Measurements from ENCODE around the gene RGS10.

Gene RGS10

DNA sequence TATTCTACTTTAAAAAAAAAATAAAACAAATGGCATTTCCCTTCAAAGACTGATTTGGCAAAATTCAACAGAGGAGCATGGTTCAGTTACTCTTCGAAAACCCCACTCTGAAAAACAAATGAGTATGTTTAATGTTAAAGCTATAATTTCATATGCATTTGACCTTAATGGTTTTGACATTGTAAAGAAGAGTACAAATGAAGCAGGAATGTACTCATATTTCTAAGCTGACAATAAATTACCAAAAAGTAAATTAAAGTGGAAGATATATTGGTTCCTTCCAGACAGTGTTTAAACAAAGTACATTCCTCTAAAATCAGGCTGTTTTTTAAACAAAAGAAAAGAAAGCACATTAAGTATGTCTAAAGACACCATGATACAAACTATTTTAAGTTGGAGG, 16.4 kb downstream of the RGS10 start:
- Histone ChIP-seq H3K27ac (ENCODE audit: extremely low read depth, low read depth, low read length) (no peak overlapping the region), H3K4me3 (ENCODE audit: low read depth, low read length) (no peak overlapping the region), H3K9me3 (ENCODE audit: control insufficient read depth, insufficient read depth, low read depth, low read length) (no peaks in the 10 kb centered on the region), H3K36me3 (ENCODE audit: control insufficient read depth in 2 of 2, insufficient read depth in 1 of 2, low read length in 2 of 2) (peaks cover 0 to 21% of the 10 kb centered on the region in 2 experiments; a peak in 2 of 3 replicates), H3K4me1 (ENCODE audit: control insufficient read depth, insufficient read depth, low read length) (peaks cover 1% of the 10 kb centered on the region; the same call in 1 of the 2 replicates)
- POLR2A ChIA-PET, result interaction anchor here (2.3 kb wide), 1 partner anchor 17 kb away, joined by 7 read pairs; the partner anchor contains the start of gene RGS10
- TF ChIP-seq ZNF302 (tag by site-specific recombination; IDR thresholded peaks at IDR 0.05; ENCODE audit: low read depth) (no peak), ZNF433 (tag by site-specific recombination; IDR thresholded peaks at IDR 0.05; ENCODE audit: low read depth) (no peak), ZNF654 (tag by site-specific recombination; IDR thresholded peaks at IDR 0.05; ENCODE audit: low read depth) (no peak), ZNF214 (tag by site-specific recombination; IDR thresholded peaks at IDR 0.05; ENCODE audit: borderline replicate concordance) (no peak), SALL2 (tag by site-specific recombination; IDR thresholded peaks at IDR 0.05; ENCODE audit: borderline replicate concordance) (no peak), ZNF248 (tag by site-specific recombination; IDR thresholded peaks at IDR 0.05) (no peak), ZNF660 (tag by site-specific recombination; IDR thresholded peaks at IDR 0.05) (no peak), ZNF354C (tag by site-specific recombination; IDR thresholded peaks at IDR 0.05; ENCODE audit: borderline replicate concordance, low read depth) (no peak), FEZF1 (tag by site-specific recombination; IDR thresholded peaks at IDR 0.05) (no peak)
- TF ChIP-seq, protein P1, sequence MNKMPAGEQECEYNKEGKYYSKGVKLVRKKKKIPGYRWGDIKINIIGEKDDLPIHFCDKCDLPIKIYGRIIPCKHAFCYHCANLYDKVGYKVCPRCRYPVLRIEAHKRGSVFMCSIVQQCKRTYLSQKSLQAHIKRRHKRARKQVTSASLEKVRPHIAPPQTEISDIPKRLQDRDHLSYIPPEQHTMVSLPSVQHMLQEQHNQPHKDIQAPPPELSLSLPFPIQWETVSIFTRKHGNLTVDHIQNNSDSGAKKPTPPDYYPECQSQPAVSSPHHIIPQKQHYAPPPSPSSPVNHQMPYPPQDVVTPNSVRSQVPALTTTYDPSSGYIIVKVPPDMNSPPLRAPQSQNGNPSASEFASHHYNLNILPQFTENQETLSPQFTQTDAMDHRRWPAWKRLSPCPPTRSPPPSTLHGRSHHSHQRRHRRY (tag by site-specific recombination; IDR thresholded peaks at IDR 0.05), result no peak
- TF ChIP-seq, protein P2, sequence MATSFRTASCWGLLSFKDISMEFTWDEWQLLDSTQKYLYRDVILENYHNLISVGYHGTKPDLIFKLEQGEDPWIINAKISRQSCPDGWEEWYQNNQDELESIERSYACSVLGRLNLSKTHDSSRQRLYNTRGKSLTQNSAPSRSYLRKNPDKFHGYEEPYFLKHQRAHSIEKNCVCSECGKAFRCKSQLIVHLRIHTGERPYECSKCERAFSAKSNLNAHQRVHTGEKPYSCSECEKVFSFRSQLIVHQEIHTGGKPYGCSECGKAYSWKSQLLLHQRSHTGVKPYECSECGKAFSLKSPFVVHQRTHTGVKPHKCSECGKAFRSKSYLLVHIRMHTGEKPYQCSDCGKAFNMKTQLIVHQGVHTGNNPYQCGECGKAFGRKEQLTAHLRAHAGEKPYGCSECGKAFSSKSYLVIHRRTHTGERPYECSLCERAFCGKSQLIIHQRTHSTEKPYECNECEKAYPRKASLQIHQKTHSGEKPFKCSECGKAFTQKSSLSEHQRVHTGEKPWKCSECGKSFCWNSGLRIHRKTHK (tag by site-specific recombination; IDR thresholded peaks at IDR 0.05), result no peak
- TF ChIP-seq, protein P3, sequence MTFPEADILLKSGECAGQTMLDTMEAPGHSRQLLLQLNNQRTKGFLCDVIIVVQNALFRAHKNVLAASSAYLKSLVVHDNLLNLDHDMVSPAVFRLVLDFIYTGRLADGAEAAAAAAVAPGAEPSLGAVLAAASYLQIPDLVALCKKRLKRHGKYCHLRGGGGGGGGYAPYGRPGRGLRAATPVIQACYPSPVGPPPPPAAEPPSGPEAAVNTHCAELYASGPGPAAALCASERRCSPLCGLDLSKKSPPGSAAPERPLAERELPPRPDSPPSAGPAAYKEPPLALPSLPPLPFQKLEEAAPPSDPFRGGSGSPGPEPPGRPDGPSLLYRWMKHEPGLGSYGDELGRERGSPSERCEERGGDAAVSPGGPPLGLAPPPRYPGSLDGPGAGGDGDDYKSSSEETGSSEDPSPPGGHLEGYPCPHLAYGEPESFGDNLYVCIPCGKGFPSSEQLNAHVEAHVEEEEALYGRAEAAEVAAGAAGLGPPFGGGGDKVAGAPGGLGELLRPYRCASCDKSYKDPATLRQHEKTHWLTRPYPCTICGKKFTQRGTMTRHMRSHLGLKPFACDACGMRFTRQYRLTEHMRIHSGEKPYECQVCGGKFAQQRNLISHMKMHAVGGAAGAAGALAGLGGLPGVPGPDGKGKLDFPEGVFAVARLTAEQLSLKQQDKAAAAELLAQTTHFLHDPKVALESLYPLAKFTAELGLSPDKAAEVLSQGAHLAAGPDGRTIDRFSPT (tag by site-specific recombination; IDR thresholded peaks at IDR 0.05), result no peak
- TF ChIP-seq, protein P4, sequence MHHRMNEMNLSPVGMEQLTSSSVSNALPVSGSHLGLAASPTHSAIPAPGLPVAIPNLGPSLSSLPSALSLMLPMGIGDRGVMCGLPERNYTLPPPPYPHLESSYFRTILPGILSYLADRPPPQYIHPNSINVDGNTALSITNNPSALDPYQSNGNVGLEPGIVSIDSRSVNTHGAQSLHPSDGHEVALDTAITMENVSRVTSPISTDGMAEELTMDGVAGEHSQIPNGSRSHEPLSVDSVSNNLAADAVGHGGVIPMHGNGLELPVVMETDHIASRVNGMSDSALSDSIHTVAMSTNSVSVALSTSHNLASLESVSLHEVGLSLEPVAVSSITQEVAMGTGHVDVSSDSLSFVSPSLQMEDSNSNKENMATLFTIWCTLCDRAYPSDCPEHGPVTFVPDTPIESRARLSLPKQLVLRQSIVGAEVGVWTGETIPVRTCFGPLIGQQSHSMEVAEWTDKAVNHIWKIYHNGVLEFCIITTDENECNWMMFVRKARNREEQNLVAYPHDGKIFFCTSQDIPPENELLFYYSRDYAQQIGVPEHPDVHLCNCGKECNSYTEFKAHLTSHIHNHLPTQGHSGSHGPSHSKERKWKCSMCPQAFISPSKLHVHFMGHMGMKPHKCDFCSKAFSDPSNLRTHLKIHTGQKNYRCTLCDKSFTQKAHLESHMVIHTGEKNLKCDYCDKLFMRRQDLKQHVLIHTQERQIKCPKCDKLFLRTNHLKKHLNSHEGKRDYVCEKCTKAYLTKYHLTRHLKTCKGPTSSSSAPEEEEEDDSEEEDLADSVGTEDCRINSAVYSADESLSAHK (tag by site-specific recombination; IDR thresholded peaks at IDR 0.05), result no peak
- TF ChIP-seq, protein P5, sequence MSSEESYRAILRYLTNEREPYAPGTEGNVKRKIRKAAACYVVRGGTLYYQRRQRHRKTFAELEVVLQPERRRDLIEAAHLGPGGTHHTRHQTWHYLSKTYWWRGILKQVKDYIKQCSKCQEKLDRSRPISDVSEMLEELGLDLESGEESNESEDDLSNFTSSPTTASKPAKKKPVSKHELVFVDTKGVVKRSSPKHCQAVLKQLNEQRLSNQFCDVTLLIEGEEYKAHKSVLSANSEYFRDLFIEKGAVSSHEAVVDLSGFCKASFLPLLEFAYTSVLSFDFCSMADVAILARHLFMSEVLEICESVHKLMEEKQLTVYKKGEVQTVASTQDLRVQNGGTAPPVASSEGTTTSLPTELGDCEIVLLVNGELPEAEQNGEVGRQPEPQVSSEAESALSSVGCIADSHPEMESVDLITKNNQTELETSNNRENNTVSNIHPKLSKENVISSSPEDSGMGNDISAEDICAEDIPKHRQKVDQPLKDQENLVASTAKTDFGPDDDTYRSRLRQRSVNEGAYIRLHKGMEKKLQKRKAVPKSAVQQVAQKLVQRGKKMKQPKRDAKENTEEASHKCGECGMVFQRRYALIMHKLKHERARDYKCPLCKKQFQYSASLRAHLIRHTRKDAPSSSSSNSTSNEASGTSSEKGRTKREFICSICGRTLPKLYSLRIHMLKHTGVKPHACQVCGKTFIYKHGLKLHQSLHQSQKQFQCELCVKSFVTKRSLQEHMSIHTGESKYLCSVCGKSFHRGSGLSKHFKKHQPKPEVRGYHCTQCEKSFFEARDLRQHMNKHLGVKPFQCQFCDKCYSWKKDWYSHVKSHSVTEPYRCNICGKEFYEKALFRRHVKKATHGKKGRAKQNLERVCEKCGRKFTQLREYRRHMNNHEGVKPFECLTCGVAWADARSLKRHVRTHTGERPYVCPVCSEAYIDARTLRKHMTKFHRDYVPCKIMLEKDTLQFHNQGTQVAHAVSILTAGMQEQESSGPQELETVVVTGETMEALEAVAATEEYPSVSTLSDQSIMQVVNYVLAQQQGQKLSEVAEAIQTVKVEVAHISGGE (tag by site-specific recombination; conservative IDR thresholded peaks at IDR 0.05; ENCODE audit: low read depth), result no peak
- CTCF ChIA-PET, result interaction anchor here (0.7 to 1.3 kb wide), 3 partner anchors 11 to 31 kb away, joined by 3 to 4 read pairs (median 3); partner anchors contain the start of gene RGS10

Data from HEK293 (cell line).